Measurements from ENCODE around the gene CLSTN1.

CLSTN1 gene

GRCh38 chr1:9823943-9824701 lies at the start of gene CLSTN1:
Gene CLSTN1, minus strand, starts transcription at chr1:9823965. Its CDS starts 232 bp downstream, at chr1:9823733.
- peak; percentile 93 for DNase-seq (ENCODE audit: low spot score)

GRCh38 chr1:9873385-9873784 lies 49.6 kb upstream of the CLSTN1 start:
- DNase-seq (ENCODE audit: low spot score), result no peak

- no peak for DNase-seq (ENCODE audit: low spot score)
These were observed 48.8 kb upstream of the CLSTN1 start for GRCh38 chr1:9872430-9873165.

GRCh38 chr1:9871707-9872425 lies 48.1 kb upstream of the CLSTN1 start:
- DNase-seq (ENCODE audit: low spot score), result no peak

- no peak for DNase-seq (ENCODE audit: low spot score)
These were observed 47.3 kb upstream of the CLSTN1 start for GRCh38 chr1:9871021-9871420.

- DNase-seq (ENCODE audit: low spot score), result no peak
These were observed 46.8 kb upstream of the CLSTN1 start for GRCh38 chr1:9870572-9870971.

GRCh38 chr1:9869831-9870251 lies 46.1 kb upstream of the CLSTN1 start:
- no peak for DNase-seq (ENCODE audit: low spot score)

GRCh38 chr1:9868244-9868590 lies 44.5 kb upstream of the CLSTN1 start:
- no peak for DNase-seq (ENCODE audit: low spot score)

GRCh38 chr1:9867408-9868243 lies 43.9 kb upstream of the CLSTN1 start:
- DNase-seq (ENCODE audit: low spot score), result peak; percentile 88

- DNase-seq (ENCODE audit: low spot score), result no peak
These were observed 43.1 kb upstream of the CLSTN1 start for GRCh38 chr1:9866836-9867235.

GRCh38 chr1:9865724-9866123 lies 42.0 kb upstream of the CLSTN1 start:
- DNase-seq (ENCODE audit: low spot score), result no peak

- DNase-seq (ENCODE audit: low spot score), result no peak
These were observed 39.6 kb upstream of the CLSTN1 start for GRCh38 chr1:9863371-9863770.

GRCh38 chr1:9861360-9861759 lies 37.6 kb upstream of the CLSTN1 start:
- no peak for DNase-seq (ENCODE audit: low spot score)

- no peak for DNase-seq (ENCODE audit: low spot score)
These were observed 37.1 kb upstream of the CLSTN1 start for GRCh38 chr1:9860887-9861286.

GRCh38 chr1:9859281-9860014 lies 35.7 kb upstream of the CLSTN1 start:
- DNase-seq (ENCODE audit: low spot score), result no peak

GRCh38 chr1:9858293-9859035 lies 34.7 kb upstream of the CLSTN1 start:
- DNase-seq (ENCODE audit: low spot score), result no peak

GRCh38 chr1:9855186-9855585 lies 31.4 kb upstream of the CLSTN1 start:
- DNase-seq (ENCODE audit: low spot score), result no peak

- no peak for DNase-seq (ENCODE audit: low spot score)
These were observed 29.5 kb upstream of the CLSTN1 start for GRCh38 chr1:9853249-9853595.

GRCh38 chr1:9852410-9853248 lies 28.9 kb upstream of the CLSTN1 start:
- DNase-seq (ENCODE audit: low spot score), result peak; percentile 48

- no peak for DNase-seq (ENCODE audit: low spot score)
These were observed 28.2 kb upstream of the CLSTN1 start for GRCh38 chr1:9852004-9852403.
